Activated CD8-positive, alpha-beta T cell treated with anti-CD3 and anti-CD28 coated beads for 36 hours (primary cell): ENCODE data around the gene DDA1. TPM values are rescaled to one million over a fixed set of nuclear protein-coding genes. Genes with fewer than 3 reads are reported as not detected.

Source experiments
- ATAC-seq: fragments of 200-7000 bp; cut with Tn5 transposase; one replicate; pipeline ENCODE4 v1.10.0; 2021; ENCODE audit warnings: mild to moderate bottlenecking, moderate library complexity
- CTCF ChIA-PET: fragments of 350-600 bp; sonication (Branson Sonifier 250); formaldehyde crosslinking; loops from one replicate; lab custom pipeline; 2021; ENCODE audit warnings: antibody characterized with exemption; lab: Charles Lee
- POLR2A ChIA-PET: fragments of 350-600 bp; sonication (Branson Sonifier 250); formaldehyde crosslinking; loops from one replicate; lab custom pipeline; 2021; ENCODE audit warnings: antibody characterized with exemption; lab: Charles Lee
- DNase-seq: peaks from one replicate; pipeline ENCODE4 v3.0.0-alpha.2; 2020
- H3K27ac Mint-ChIP-seq: one replicate; pipeline ENCODE4 v1.8.0; 2021; ENCODE audit warnings: mild to moderate bottlenecking, mixed read lengths
- H3K27me3 Mint-ChIP-seq: one replicate; pipeline ENCODE4 v1.8.0; 2021; ENCODE audit warnings: mixed read lengths
- H3K36me3 Mint-ChIP-seq: one replicate; pipeline ENCODE4 v1.8.0; 2021; ENCODE audit warnings: low read depth, mixed read lengths
- H3K4me1 Mint-ChIP-seq: one replicate; pipeline ENCODE4 v1.8.0; 2021; ENCODE audit warnings: low read depth, mixed read lengths
- H3K4me3 Mint-ChIP-seq: one replicate; pipeline ENCODE4 v1.8.0; 2021; ENCODE audit warnings: mild to moderate bottlenecking, moderate library complexity, mixed read lengths
- H3K9me3 Mint-ChIP-seq: one replicate; pipeline ENCODE4 v1.8.0; 2021; ENCODE audit warnings: mixed read lengths
- intact Hi-C: fragments of 100-400 bp; cut with micrococcal nuclease; formaldehyde crosslinking; loops from one replicate; pipeline ENCODE4 v1.10.0; 2022
- total RNA-seq, 2 experiments: library from RNA; stranded (reverse); gene quantifications; one replicate each; pipeline ENCODE4 v1.2.3, GENCODE V29; 2021
- TF ChIP-seq, protein P1 (sequence below): fragments of 200-600 bp; IDR thresholded peaks from one replicate; pipeline ENCODE4 v1.8.0; 2022; ENCODE audit warnings: antibody characterized with exemption, mild to moderate bottlenecking

Gene DDA1
- total RNA-seq, 2 experiments from 2014 or later: 25.4 to 33.2 TPM

DNA sequence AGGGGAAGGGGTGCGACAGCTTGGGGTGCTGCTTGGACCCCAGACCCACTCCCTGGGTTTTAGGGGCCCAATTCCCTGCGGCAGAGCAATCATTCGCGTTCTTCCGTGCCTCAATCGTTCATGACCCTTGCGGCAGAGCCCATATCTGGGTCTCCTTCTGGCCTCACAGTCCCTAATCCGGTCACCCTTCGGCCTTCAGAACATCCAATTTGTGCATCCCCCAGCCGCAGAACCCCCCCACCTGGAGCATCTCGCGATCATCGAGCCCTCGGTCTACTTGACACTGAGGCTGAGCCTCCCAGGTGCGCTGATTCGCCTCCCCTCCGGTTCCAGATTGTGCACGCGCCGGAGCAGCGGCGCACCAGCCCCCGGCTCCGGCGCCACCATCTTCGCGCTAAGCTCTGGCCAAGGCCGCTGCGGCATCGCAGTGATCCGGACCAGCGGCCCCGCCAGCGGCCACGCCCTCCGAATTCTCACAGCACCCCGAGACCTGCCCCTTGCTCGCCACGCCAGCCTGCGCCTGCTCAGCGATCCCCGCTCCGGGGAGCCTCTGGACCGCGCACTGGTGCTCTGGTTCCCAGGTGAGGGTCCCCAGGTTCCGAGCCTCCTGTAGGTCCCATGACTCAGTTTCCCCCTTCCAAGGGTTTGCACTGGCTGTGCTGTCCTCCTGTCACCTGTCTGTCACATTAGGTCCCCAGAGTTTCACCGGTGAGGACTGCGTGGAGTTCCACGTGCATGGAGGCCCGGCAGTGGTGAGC lies 28.5 kb downstream of the DDA1 start:
- peak; percentile 55 for DNase-seq
- no peak for ATAC-seq
- Mint-ChIP-seq H3K4me3 (peak overlapping the region; percentile 94), H3K36me3 (peaks cover 7% of the 10 kb centered on the region), H3K9me3 (no peaks in the 10 kb centered on the region), H3K27ac (peak overlapping the region; percentile 95), H3K4me1 (peaks cover 34% of the 10 kb centered on the region), H3K27me3 (no peaks in the 10 kb centered on the region)
- POLR2A ChIA-PET: interaction anchor here (1.0 to 1.8 kb wide), 5 partner anchors 30 to 82 kb away, joined by 3 to 5 read pairs (median 3); partner anchors contain the start of gene MVB12A
- CTCF ChIA-PET: interaction anchor here (1.4 kb wide), 1 partner anchor 56 kb away, joined by 3 read pairs; the partner anchor contains the start of gene CCDC194
- intact Hi-C loops: no loop called here
- TF ChIP-seq, protein P1, sequence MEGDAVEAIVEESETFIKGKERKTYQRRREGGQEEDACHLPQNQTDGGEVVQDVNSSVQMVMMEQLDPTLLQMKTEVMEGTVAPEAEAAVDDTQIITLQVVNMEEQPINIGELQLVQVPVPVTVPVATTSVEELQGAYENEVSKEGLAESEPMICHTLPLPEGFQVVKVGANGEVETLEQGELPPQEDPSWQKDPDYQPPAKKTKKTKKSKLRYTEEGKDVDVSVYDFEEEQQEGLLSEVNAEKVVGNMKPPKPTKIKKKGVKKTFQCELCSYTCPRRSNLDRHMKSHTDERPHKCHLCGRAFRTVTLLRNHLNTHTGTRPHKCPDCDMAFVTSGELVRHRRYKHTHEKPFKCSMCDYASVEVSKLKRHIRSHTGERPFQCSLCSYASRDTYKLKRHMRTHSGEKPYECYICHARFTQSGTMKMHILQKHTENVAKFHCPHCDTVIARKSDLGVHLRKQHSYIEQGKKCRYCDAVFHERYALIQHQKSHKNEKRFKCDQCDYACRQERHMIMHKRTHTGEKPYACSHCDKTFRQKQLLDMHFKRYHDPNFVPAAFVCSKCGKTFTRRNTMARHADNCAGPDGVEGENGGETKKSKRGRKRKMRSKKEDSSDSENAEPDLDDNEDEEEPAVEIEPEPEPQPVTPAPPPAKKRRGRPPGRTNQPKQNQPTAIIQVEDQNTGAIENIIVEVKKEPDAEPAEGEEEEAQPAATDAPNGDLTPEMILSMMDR: no peak

DNA sequence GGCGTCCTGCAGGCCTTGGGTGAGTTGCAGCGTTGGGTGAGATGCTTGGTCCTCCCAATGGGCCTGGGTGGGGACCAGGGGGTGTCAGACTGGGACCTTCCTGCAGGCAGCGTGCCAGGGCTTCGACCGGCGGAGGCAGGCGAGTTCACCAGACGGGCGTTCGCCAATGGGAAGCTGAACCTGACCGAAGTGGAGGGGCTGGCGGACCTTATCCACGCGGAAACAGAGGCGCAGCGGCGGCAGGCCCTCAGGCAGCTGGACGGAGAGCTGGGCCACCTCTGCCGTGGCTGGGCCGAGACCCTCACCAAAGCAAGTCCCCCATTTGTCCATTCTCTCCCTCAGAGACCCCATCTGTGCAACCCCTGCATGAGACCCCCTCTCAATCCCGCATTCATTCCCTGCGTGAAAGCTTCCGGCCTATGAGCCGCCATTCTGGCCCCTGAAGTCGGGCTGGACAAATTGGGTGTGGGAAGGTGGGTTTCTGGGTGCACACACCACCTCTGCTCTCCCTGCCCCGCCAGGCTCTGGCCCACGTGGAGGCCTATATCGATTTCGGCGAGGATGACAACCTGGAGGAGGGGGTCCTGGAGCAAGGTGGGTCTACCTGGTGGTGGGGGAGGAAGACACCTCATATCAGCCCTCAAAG lies 29.2 kb downstream of the DDA1 start:
- DNase-seq (no peak), ATAC-seq (no peak)
- Mint-ChIP-seq H3K4me3 (peak overlapping the region; percentile 94), H3K9me3 (no peaks in the 10 kb centered on the region), H3K4me1 (peaks cover 30% of the 10 kb centered on the region), H3K27ac (no peak overlapping the region), H3K27me3 (no peaks in the 10 kb centered on the region), H3K36me3 (peaks cover 7% of the 10 kb centered on the region)
- ChIA-PET CTCF (interaction anchor here (1.4 kb wide), 1 partner anchor 56 kb away, joined by 3 read pairs; the partner anchor contains the start of gene CCDC194), POLR2A (interaction anchor here (1.0 to 1.8 kb wide), 6 partner anchors 9 to 67 kb away, joined by 3 to 6 read pairs (median 4); partner anchors contain the start of gene BST2)
- TF ChIP-seq, protein P1: no peak
- intact Hi-C loops: no loop called here

DNA sequence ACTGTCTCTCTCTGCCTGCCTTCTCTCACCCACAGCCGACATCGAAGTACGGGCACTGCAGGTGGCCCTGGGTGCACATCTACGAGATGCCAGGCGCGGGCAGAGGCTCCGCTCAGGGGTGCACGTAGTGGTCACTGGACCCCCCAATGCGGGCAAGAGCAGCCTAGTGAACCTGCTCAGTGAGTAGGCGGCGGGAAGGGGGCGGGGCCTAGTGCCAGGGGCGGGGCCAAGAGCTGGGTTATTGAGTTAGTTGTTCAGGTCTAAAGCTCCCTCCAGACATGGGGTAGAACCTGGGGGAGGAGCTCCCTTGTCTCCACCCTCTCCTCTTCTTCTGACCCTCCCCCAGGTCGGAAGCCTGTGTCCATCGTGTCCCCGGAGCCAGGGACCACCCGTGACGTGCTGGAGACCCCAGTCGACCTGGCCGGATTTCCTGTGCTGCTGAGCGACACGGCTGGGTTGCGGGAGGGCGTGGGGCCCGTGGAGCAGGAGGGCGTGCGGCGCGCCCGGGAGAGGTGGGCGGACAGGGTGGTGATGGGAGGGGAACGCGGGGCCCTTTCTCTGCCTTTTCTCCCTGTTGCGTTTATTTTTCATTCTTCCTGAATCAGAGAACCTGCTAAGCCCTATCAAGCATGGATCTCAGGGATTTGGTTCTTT lies 29.9 kb downstream of the DDA1 start:
- H3K4me3 Mint-ChIP-seq: peak overlapping the region; percentile 94
- TF ChIP-seq, protein P1: no peak
- intact Hi-C loops: no loop called here
- ATAC-seq (no peak), DNase-seq (peak; percentile 79)
- peaks cover 9% of the 10 kb centered on the region for H3K36me3 Mint-ChIP-seq
- ChIA-PET POLR2A (interaction anchor here (1.0 to 1.8 kb wide), 4 partner anchors 8 to 66 kb away, joined by 3 to 6 read pairs (median 4); partner anchors contain the start of gene BST2), CTCF (interaction anchor here (1.2 to 1.4 kb wide), 2 partner anchors 55 to 56 kb away, joined by 3 read pairs; partner anchors contain the start of gene CCDC194)
- no peak overlapping the region for H3K27ac Mint-ChIP-seq
- H3K4me1 Mint-ChIP-seq: peaks cover 26% of the 10 kb centered on the region
- H3K27me3 Mint-ChIP-seq: no peaks in the 10 kb centered on the region
- no peaks in the 10 kb centered on the region for H3K9me3 Mint-ChIP-seq

DNA sequence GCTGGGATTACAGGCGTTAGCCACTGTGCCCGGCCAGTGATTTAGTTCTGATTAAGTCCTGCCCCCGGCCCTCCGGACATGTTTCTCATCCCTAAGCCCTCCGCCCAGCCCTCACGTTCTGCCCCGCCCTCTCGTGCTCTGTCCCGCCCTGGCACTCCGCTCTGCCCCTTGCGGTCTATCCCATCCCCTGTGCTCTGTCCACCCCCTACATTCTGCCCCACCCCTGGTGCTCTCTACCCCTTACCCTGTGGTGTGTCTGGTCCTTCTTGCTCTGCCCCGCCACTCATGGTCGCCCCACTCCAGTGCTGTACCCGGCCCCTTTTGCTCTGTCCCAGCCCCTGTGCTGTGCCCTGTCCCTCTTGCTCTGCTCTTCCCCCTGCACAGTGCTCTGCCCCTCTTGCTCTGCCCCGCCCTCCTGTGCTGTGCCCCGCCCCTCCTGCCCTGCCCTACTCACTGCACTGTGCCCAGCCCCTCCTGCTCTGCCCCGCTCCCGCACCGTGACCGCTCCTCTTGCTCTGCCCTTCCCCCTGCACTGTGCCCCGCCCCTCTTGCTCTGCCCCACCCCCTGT lies 31.0 kb downstream of the DDA1 start:
- no peaks in the 10 kb centered on the region for H3K27me3 Mint-ChIP-seq
- peaks cover 21% of the 10 kb centered on the region for H3K4me1 Mint-ChIP-seq
- DNase-seq (peak; percentile 49), ATAC-seq (no peak)
- ChIA-PET CTCF (interaction anchor here (1.2 kb wide), 1 partner anchor 57 kb away, joined by 3 read pairs; no protein-coding TSS in a partner anchor), POLR2A (no interaction called here)
- no peak overlapping the region for H3K27ac Mint-ChIP-seq
- peaks cover 9% of the 10 kb centered on the region for H3K36me3 Mint-ChIP-seq
- TF ChIP-seq, protein P1: no peak
- intact Hi-C loops: no loop called here
- H3K9me3 Mint-ChIP-seq: no peaks in the 10 kb centered on the region
- H3K4me3 Mint-ChIP-seq: no peak overlapping the region
